Heart left ventricle (tissue), 16 donors: Measurements from ENCODE around the gene PPP1R26. TPM values are rescaled to one million over a fixed set of nuclear protein-coding genes. Genes with fewer than 3 reads are reported as not detected.

Source experiments
- ATAC-seq, 4 donors: fragments of 200-7000 bp; cut with Tn5 transposase; one replicate each; pipeline ENCODE4 v1.9.1; 2020 to 2022; ENCODE audit warnings: moderate library complexity in 4 of 4, mild to moderate bottlenecking in 3 of 4, moderate number of reproducible peaks in 1 of 4
- DNase-seq, 5 donors: peaks; one replicate each; pipeline ENCODE4 v3.0.0-alpha.2; 2020
- H3K27ac ChIP-seq, 12 donors: fragments of 200-600 bp; sonication (generic) in 4 of 12; one replicate each; pipeline versions ENCODE4 v1.5.0 to v1.8.0; 2016 to 2022; ENCODE audit warnings: mild to moderate bottlenecking in 2 of 12
- H3K27me3 ChIP-seq, 9 donors: fragments of 200-600 bp; sonication (generic) in 2 of 9; one replicate each; pipeline versions ENCODE4 v1.5.1 to v1.8.0; 2016 to 2022; ENCODE audit warnings: mild to moderate bottlenecking in 3 of 9
- H3K36me3 ChIP-seq, 9 donors: fragments of 200-600 bp; sonication (generic) in 2 of 9; one replicate each; pipeline versions ENCODE4 v1.5.0 to v1.8.0; 2018 to 2022; ENCODE audit warnings: mild to moderate bottlenecking in 2 of 9
- H3K4me1 ChIP-seq, 12 donors: fragments of 200-600 bp; sonication (generic) in 4 of 12; one replicate each; pipeline versions ENCODE4 v1.5.0 to v1.8.0; 2016 to 2022; ENCODE audit warnings: mild to moderate bottlenecking in 3 of 12
- H3K4me3 ChIP-seq, 12 donors: fragments of 200-600 bp; sonication (generic) in 4 of 12; one replicate each; pipeline versions ENCODE4 v1.5.0 to v1.8.0; 2017 to 2022; ENCODE audit warnings: mild to moderate bottlenecking in 9 of 12, moderate library complexity in 4 of 12
- H3K9me3 ChIP-seq, 12 donors: fragments of 200-600 bp; sonication (generic) in 4 of 12; one replicate each; pipeline versions ENCODE4 v1.5.0 to v1.8.0; 2016 to 2022; ENCODE audit warnings: mild to moderate bottlenecking in 1 of 12
- CTCF ChIP-seq, 12 donors: fragments of 200-600 bp; sonication (generic) in 4 of 12; IDR thresholded peaks; one replicate each; pipeline versions ENCODE4 v1.5.0 to v1.8.0; 2018 to 2022; ENCODE audit warnings: antibody characterized with exemption in 12 of 12, mild to moderate bottlenecking in 5 of 12
- POLR2A ChIP-seq, 2 donors: fragments of 450-650 bp; IDR thresholded peaks; one replicate each; pipeline ENCODE4 v1.6.1; 2017; ENCODE audit warnings: antibody characterized with exemption in 2 of 2, mild to moderate bottlenecking in 2 of 2, moderate library complexity in 2 of 2
- WGBS, 4 donors: extraction: QIAGEN DNeasy Blood & Tissue Kit in 2 of 4; methylation state at CpG; one replicate each; pipeline versions ENCODE4 v1.1.5 to v1.1.7; 2013 to 2018; 5-methylcytosine and 5-hydroxymethylcytosine counted together
- intact Hi-C, 10 donors: fragments of 100-400 bp; cut with DNase I; formaldehyde crosslinking; loops; one replicate each; pipeline versions ENCODE4 v1.11.1 to v1.14.2; 2022
- polyA plus RNA-seq, 2 donors: library from polyadenylated mRNA; stranded (reverse); fragments of 200-250 nt; gene quantifications; one replicate each; pipeline ENCODE4 v1.2.3, GENCODE V29; 2013
- total RNA-seq, 9 donors: library from RNA; depleted of rRNA in 2 of 9; stranded (reverse); fragments of >200 nt in 2 of 9; fragmentation: NEBNext Ultra II Directional in 3 of 9; extraction: Animal tissue kit (Norgen Biotek cat#: 25700) in 3 of 9; gene quantifications; one replicate each; pipeline versions ENCODE4 v1.1.0 to v1.2.4, GENCODE V29; 2016 to 2023
- donor health status: ischemic (EF 13 %, LVEDD 7.1; RV severe dilation, severe dysfunction).
- donor health status: healthy with polysubstance abuse.
- donor health status: DM: no; HTN: yes; CAD: no.
- donor health status: DM: no; HTN: no; CAD: no.
- donor health status: ischemic (EF 25% LVEDD 6.9; RV normal size, moderate dysfunction).
- donor health status: ischemic (EF 25% LVEDD 5.7; RV mildly dilated, moderate dysfunction).
- donor health status: healthy.
- donor health status: DM: yes; HTN: yes; CAD: no.
- donor health status: ischemic (EF 35%, LVEDD 5.7; RV mildly dilated, moderate dysfunction).
- donor health status: nonischemic (EF 11% LVEDD 7.7; RV severe dilation, severe dysfunction).
- donor health status: DM: yes; HTN: yes; CAD: no.
- donor health status: PGD.
- donor health status: ischemic (EF 29% LVEDD 5.4; RV normal size, mild dysfunction).
- donor health status: nonischemic (EF 23%, LVEDD 6.1; RV moderate dilation, normal function).

PPP1R26 gene
- total and polyA plus RNA-seq, 11 donors = 13.2 to 30.1 (median 19.3) TPM

- peaks cover 0 to 32% (median 27%) of the 10 kb centered on the region in 9 donors for H3K36me3 ChIP-seq
- H3K4me3 ChIP-seq = no peak overlapping the region
- intact Hi-C loops = no loop called here
- DNase-seq (peak in 1 of 5 donors; percentile 54), ATAC-seq (no peak)
- peaks cover 0 to 21% (median 10%) of the 10 kb centered on the region in 12 donors for H3K9me3 ChIP-seq
- no peak overlapping the region for H3K27ac ChIP-seq
- no peaks in the 10 kb centered on the region for H3K27me3 ChIP-seq
- TF ChIP-seq POLR2A (IDR thresholded peaks at IDR 0.05) = no peak
- no peak for TF ChIP-seq CTCF (IDR thresholded peaks at IDR 0.05)
- peaks cover 6 to 24% (median 14%) of the 10 kb centered on the region in 12 donors for H3K4me1 ChIP-seq
- 88 to 90% (median 90%) methylated on average over 11 to 24 of the region's 24 CpGs for WGBS, 4 donors
These were observed 26.0 kb downstream of the PPP1R26 start for GRCh38 chr9:135505406-135506187.

GRCh38 chr9:135506327-135507103 is 26.9 kb downstream of the PPP1R26 start:
- 45 to 68% (median 58%) methylated on average over 6 to 14 of the region's 14 CpGs for WGBS, 4 donors

GRCh38 chr9:135507104-135508035 is 27.8 kb downstream of the PPP1R26 start:
- peaks cover 0 to 30% (median 27%) of the 10 kb centered on the region in 9 donors for H3K36me3 ChIP-seq
- 89 to 91% (median 90%) methylated on average over 23 of the region's 23 CpGs for WGBS, 4 donors
- H3K4me1 ChIP-seq = peaks cover 0 to 11% (median under 1%) of the 10 kb centered on the region in 12 donors
- DNase-seq (peak in 1 of 5 donors; percentile 52), ATAC-seq (no peak)
- no peak overlapping the region for H3K4me3 ChIP-seq
- no peaks in the 10 kb centered on the region for H3K27me3 ChIP-seq
- peaks cover 0 to 21% (median 10%) of the 10 kb centered on the region in 12 donors for H3K9me3 ChIP-seq
- H3K27ac ChIP-seq = no peak overlapping the region
- no peak for TF ChIP-seq CTCF (IDR thresholded peaks at IDR 0.05)
- TF ChIP-seq POLR2A (IDR thresholded peaks at IDR 0.05) = no peak
- intact Hi-C loops = no loop called here

More at GRCh38 chr9:135506327-135507103, 26.9 kb downstream of the PPP1R26 start:
- intact Hi-C loops = no loop called here
- ATAC-seq = peak in 1 of 4 donors; percentile 18
- Histone ChIP-seq H3K27ac (no peak overlapping the region), H3K27me3 (no peaks in the 10 kb centered on the region), H3K9me3 (peaks cover 0 to 21% (median 10%) of the 10 kb centered on the region in 12 donors), H3K4me3 (no peak overlapping the region), H3K36me3 (peaks cover 0 to 32% (median 27%) of the 10 kb centered on the region in 9 donors), H3K4me1 (peaks cover 4 to 20% (median 9%) of the 10 kb centered on the region in 12 donors)
- peak in 1 of 5 donors; percentile 61 for DNase-seq
- TF ChIP-seq CTCF (IDR thresholded peaks at IDR 0.05) (no peak), POLR2A (IDR thresholded peaks at IDR 0.05) (no peak)
